K562 (cell line): ENCODE data around the gene BNIP5. TPM values are rescaled to one million over a fixed set of nuclear protein-coding genes. Genes with fewer than 3 reads are reported as not detected.

Source experiments
- ATAC-seq: fragments of 200-7000 bp; cut with Tn5 transposase; 3 replicates; pipeline ENCODE4 v1.9.1; 2020; ENCODE audit warnings: moderate library complexity
- BruUV-seq: library from RNA; stranded (reverse); fragments of 400-500 nt; replicated peaks from 2 replicates; lab custom pipeline; 2021; lab: Mats Ljungman, UMichigan
- CTCF ChIA-PET: fragments of 300-600 bp; formaldehyde crosslinking; extraction: SDS; loops from one replicate; lab custom pipeline; 2021; ENCODE audit warnings: low intra/inter-chr PET ratio; lab: Yijun Ruan, JAX
- POLR2A ChIA-PET: fragments of 300-600, 350-650 bp; sonication (Branson Sonifier 250); formaldehyde crosslinking; extraction: SDS; loops from one replicate; lab custom pipeline; 2021; ENCODE audit warnings: antibody characterized with exemption, inconsistent platforms; lab: Yijun Ruan, JAX
- DNase-seq, 4 experiments: peaks; one replicate each; pipeline versions ENCODE4 v3.0.0 to v3.0.0-alpha.2; 2011 to 2018; ENCODE audit warnings: low spot score in 3 of 4, mixed read lengths in 3 of 4; ENCODE audit errors: extremely low read depth in 1 of 4
- FAIRE-seq: peaks from 2 replicates; lab custom pipeline; 2011; peaks lifted over from hg19 to GRCh38; lab: Jason Lieb, UNC
- H2AFZ ChIP-seq: 2 replicates; pipeline ENCODE4 v1.6.0; 2011; ENCODE audit warnings: low read depth, low read length, control low read depth, inconsistent platforms
- H3K27ac ChIP-seq: fragments of 200-600 bp; 3 replicates; pipeline ENCODE4 v1.8.0; 2011; ENCODE audit warnings: low read depth, mild to moderate bottlenecking, control low read depth, inconsistent platforms, low read length, moderate library complexity, mixed read lengths; ENCODE audit errors: extremely low read depth
- H3K27me3 ChIP-seq, 2 experiments: fragments of 300-600 bp in 1 of 2; 2 replicates in 1 of 2; 3 replicates in 1 of 2; pipeline versions ENCODE4 v1.6.0 to v1.8.0; 2011; ENCODE audit warnings: inconsistent platforms in 2 of 2, low read length in 2 of 2, mild to moderate bottlenecking in 1 of 2, mixed read lengths in 1 of 2, moderate library complexity in 1 of 2; ENCODE audit not compliant: control insufficient read depth in 2 of 2, insufficient read depth in 2 of 2
- H3K36me3 ChIP-seq: fragments of 300-600 bp; 3 replicates; pipeline ENCODE4 v1.8.0; 2011; ENCODE audit warnings: mild to moderate bottlenecking, low read length, inconsistent platforms; ENCODE audit not compliant: control insufficient read depth, insufficient read depth
- H3K4me1 ChIP-seq, 2 experiments: fragments of 200-600 bp in 1 of 2; replicated peaks in 1 of 2; 2 replicates in 1 of 2; 3 replicates in 1 of 2; pipeline versions ENCODE4 v1.5.1 to v1.8.0; 2011; ENCODE audit warnings: inconsistent platforms in 2 of 2, low read length in 2 of 2, mild to moderate bottlenecking in 1 of 2, mixed read lengths in 1 of 2, moderate library complexity in 1 of 2; ENCODE audit not compliant: control insufficient read depth in 2 of 2, insufficient read depth in 2 of 2
- H3K4me2 ChIP-seq: 2 replicates; pipeline ENCODE4 v1.6.1; 2011; ENCODE audit warnings: low read length, control low read depth, inconsistent platforms, mixed read lengths; ENCODE audit not compliant: insufficient read depth
- H3K4me3 ChIP-seq: fragments of 200-600 bp; sonication (generic), shearing (Covaris generic); 2 replicates; pipeline ENCODE4 v1.5.1; 2016; ENCODE audit warnings: control low read depth, inconsistent platforms
- H3K79me2 ChIP-seq: fragments of 200-600 bp; 3 replicates; pipeline ENCODE4 v1.8.0; 2011; ENCODE audit warnings: low read length, inconsistent platforms; ENCODE audit not compliant: control insufficient read depth, insufficient read depth
- H3K9ac ChIP-seq, 2 experiments: 2 replicates each; pipeline versions ENCODE4 v1.6.0 to v1.6.1; 2011; ENCODE audit warnings: low read depth in 2 of 2, low read length in 2 of 2, control low read depth in 1 of 2, inconsistent platforms in 1 of 2, mild to moderate bottlenecking in 1 of 2, mixed read lengths in 1 of 2; ENCODE audit not compliant: insufficient read depth in 1 of 2
- H3K9me1 ChIP-seq: one replicate; pipeline ENCODE4 v1.6.0; 2011; ENCODE audit warnings: inconsistent platforms, mild to moderate bottlenecking, low read length, moderate library complexity; ENCODE audit not compliant: control insufficient read depth, insufficient read depth
- H3K9me3 ChIP-seq: replicated peaks from 2 replicates; pipeline ENCODE4 v1.5.1; 2011; ENCODE audit warnings: low read depth, low read length, inconsistent platforms; ENCODE audit not compliant: control insufficient read depth, insufficient read depth
- H4K20me1 ChIP-seq: replicated peaks from 2 replicates; pipeline ENCODE4 v1.6.1; 2011; ENCODE audit warnings: low read length, inconsistent platforms, mixed read lengths; ENCODE audit not compliant: control insufficient read depth, insufficient read depth
- CC2D1A ChIP-seq: fragments of 450-650 bp; IDR thresholded peaks from 2 replicates; pipeline ENCODE4 v1.6.1; 2017; ENCODE audit warnings: mild to moderate bottlenecking
- GABPA ChIP-seq: fragments of 200-800 bp; sonication (Bioruptor generic); conservative IDR thresholded peaks from 2 replicates; pipeline ENCODE4 v1.6.1; 2016; ENCODE audit warnings: low read depth, missing genetic modification characterization, missing compliant biosample characterization
- NONO ChIP-seq, 2 experiments: fragments of 200-400 bp in 1 of 2; fragments of 450-650 bp in 1 of 2; formaldehyde crosslinking in 1 of 2; IDR thresholded peaks; 2 replicates each; pipeline ENCODE4 v1.6.1; 2017; ENCODE audit warnings: low read depth in 2 of 2, mild to moderate bottlenecking in 2 of 2, moderate library complexity in 2 of 2, low read length in 1 of 2
- RNF2 ChIP-seq: sonication (generic); IDR thresholded peaks from 2 replicates; pipeline ENCODE4 v1.6.1; 2016
- ZNF23 ChIP-seq: fragments of 250-450 bp; sonication (Bioruptor Pico); IDR thresholded peaks from 2 replicates; pipeline ENCODE4 v1.4.0; 2020; ENCODE audit warnings: mild to moderate bottlenecking
- WGBS: fragments of 100-300 bp; shearing (Covaris generic); methylation state at CpG from one replicate; pipeline ENCODE4 v1.1.6; 2016; ENCODE audit warnings: low coverage, mixed read lengths; ENCODE audit not compliant: insufficient coverage; ENCODE audit errors: missing lambda C conversion rate; 5-methylcytosine and 5-hydroxymethylcytosine counted together
- in situ Hi-C: fragments of 300-500 bp; cut with MboI; formaldehyde crosslinking; loops from 4 replicates; pipeline ENCODE4 v1.15.0; 2018; ENCODE audit warnings: inconsistent platforms, mixed read lengths
- intact Hi-C: fragments of 100-400 bp; cut with micrococcal nuclease; formaldehyde crosslinking; loops from 2 replicates; pipeline ENCODE4 v1.14.2; 2022
- polyA plus RNA-seq, 8 experiments: library from polyadenylated mRNA; depleted of rRNA in 4 of 8; stranded (reverse) in 5 of 8; unstranded in 3 of 8; fragments of >200 nt; fragmentation: Nextera tagmentation in 2 of 8; fragmentation: Illumina TruSeq in 1 of 8; extraction: Ambion mirVana in 2 of 8; extraction: Trizol in 1 of 8; gene quantifications; 2 replicates each; pipeline versions ENCODE4 v1.2.1 to v1.2.3, GENCODE V29; 2011 to 2014; ENCODE audit warnings: inconsistent platforms in 1 of 8, missing spikeins in 1 of 8
- total RNA-seq, 7 experiments: library from RNA; depleted of rRNA in 6 of 7; stranded (reverse); fragments of >200 nt in 6 of 7; fragmentation: Illumina TruSeq in 2 of 7; extraction: Trizol in 2 of 7; gene quantifications; 2 replicates each; pipeline versions ENCODE4 v1.2.1 to v1.2.3, GENCODE V29; 2011 to 2021; ENCODE audit warnings: low replicate concordance in 1 of 7
- TF ChIP-seq, protein P1 (sequence below): IDR thresholded peaks from 2 replicates; pipeline ENCODE4 v1.6.1; 2011; ENCODE audit warnings: borderline replicate concordance, low read depth, mild to moderate bottlenecking, moderate library complexity, low read length; ENCODE audit not compliant: insufficient read depth, poor library complexity, severe bottlenecking
- TF ChIP-seq, protein P2 (sequence below), 2 experiments: fragments of 450-650 bp in 1 of 2; sonication (generic) in 1 of 2; formaldehyde crosslinking in 1 of 2; IDR thresholded peaks; 2 replicates each; pipeline versions ENCODE4 v1.7.1 to v1.9.0; 2016 to 2022; ENCODE audit warnings: inconsistent platforms in 1 of 2, mild to moderate bottlenecking in 1 of 2, missing genetic modification reagents in 1 of 2

BNIP5 gene
- total and polyA plus RNA-seq, 9 of the 15 experiments (the other 6 are each of a cell fraction or from before 2014, with no cell fraction given): not detected

DNA sequence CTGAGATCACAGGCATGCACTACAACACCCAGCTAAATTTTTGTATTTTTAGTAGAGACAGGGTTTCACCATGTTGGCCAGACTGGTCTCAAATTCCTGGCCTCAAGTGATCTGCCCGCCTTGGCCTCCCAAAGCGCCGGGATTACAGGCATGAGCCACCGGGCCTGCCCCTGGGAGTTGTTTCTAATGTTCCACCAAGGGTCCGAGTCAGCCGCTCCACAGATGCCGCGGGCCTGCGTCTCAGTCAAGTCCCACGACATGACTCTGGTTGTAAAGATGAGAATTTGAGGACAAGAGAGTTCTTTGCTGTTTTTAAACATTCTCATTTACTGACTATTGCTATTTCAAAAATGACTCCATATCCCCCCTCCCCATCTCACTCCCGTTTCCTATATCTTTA lies 30.8 kb downstream of the BNIP5 start:
- H3K36me3 ChIP-seq: no peaks in the 10 kb centered on the region
- in situ Hi-C loops: no loop called here
- WGBS: 11% methylated on average over 11 of the region's 11 CpGs
- no peaks in the 10 kb centered on the region for H3K4me1 ChIP-seq
- FAIRE-seq: no peak
- no peak overlapping the region for H3K4me2 ChIP-seq
- no peaks in the 10 kb centered on the region for H3K79me2 ChIP-seq
- no peak overlapping the region for H2AFZ ChIP-seq
- H3K4me3 ChIP-seq: no peak overlapping the region
- no peak for DNase-seq
- POLR2A ChIA-PET: interaction anchor here (0.7 to 2.0 kb wide), 2 partner anchors 17 to 1383 kb away, joined by 3 to 7 read pairs; no protein-coding TSS in a partner anchor
- H3K9me1 ChIP-seq: no peaks in the 10 kb centered on the region
- ATAC-seq: no peak
- peaks cover 6% of the 10 kb centered on the region; the same call in 1 of the 2 replicates for H4K20me1 ChIP-seq
- CTCF ChIA-PET: interaction anchor here (0.6 to 0.7 kb wide), 3 partner anchors 11 to 373 kb away, joined by 3 to 6 read pairs (median 4); partner anchors contain the start of gene CDKN1A
- intact Hi-C loops: no loop called here
- BruUV-seq: no TSS peak
- H3K9ac ChIP-seq: no peak overlapping the region
- peaks cover 39 to 75% of the 10 kb centered on the region in 2 experiments for H3K27me3 ChIP-seq
- H3K9me3 ChIP-seq: 0 out of 2 replicates have a peak, but pooled peaks cover 3% of the 10 kb centered on the region
- H3K27ac ChIP-seq: no peak overlapping the region
- TF ChIP-seq NONO (IDR thresholded peaks at IDR 0.05; ENCODE audit: low read depth in 2 of 2, low read length in 1 of 2) (no peak), ZNF23 (CRISPR knock-in tag) (no peak), CC2D1A (no peak), GABPA (no peak), RNF2 (no peak)
- TF ChIP-seq, protein P1, sequence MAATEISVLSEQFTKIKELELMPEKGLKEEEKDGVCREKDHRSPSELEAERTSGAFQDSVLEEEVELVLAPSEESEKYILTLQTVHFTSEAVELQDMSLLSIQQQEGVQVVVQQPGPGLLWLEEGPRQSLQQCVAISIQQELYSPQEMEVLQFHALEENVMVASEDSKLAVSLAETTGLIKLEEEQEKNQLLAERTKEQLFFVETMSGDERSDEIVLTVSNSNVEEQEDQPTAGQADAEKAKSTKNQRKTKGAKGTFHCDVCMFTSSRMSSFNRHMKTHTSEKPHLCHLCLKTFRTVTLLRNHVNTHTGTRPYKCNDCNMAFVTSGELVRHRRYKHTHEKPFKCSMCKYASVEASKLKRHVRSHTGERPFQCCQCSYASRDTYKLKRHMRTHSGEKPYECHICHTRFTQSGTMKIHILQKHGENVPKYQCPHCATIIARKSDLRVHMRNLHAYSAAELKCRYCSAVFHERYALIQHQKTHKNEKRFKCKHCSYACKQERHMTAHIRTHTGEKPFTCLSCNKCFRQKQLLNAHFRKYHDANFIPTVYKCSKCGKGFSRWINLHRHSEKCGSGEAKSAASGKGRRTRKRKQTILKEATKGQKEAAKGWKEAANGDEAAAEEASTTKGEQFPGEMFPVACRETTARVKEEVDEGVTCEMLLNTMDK: no peak
- TF ChIP-seq, protein P2, sequence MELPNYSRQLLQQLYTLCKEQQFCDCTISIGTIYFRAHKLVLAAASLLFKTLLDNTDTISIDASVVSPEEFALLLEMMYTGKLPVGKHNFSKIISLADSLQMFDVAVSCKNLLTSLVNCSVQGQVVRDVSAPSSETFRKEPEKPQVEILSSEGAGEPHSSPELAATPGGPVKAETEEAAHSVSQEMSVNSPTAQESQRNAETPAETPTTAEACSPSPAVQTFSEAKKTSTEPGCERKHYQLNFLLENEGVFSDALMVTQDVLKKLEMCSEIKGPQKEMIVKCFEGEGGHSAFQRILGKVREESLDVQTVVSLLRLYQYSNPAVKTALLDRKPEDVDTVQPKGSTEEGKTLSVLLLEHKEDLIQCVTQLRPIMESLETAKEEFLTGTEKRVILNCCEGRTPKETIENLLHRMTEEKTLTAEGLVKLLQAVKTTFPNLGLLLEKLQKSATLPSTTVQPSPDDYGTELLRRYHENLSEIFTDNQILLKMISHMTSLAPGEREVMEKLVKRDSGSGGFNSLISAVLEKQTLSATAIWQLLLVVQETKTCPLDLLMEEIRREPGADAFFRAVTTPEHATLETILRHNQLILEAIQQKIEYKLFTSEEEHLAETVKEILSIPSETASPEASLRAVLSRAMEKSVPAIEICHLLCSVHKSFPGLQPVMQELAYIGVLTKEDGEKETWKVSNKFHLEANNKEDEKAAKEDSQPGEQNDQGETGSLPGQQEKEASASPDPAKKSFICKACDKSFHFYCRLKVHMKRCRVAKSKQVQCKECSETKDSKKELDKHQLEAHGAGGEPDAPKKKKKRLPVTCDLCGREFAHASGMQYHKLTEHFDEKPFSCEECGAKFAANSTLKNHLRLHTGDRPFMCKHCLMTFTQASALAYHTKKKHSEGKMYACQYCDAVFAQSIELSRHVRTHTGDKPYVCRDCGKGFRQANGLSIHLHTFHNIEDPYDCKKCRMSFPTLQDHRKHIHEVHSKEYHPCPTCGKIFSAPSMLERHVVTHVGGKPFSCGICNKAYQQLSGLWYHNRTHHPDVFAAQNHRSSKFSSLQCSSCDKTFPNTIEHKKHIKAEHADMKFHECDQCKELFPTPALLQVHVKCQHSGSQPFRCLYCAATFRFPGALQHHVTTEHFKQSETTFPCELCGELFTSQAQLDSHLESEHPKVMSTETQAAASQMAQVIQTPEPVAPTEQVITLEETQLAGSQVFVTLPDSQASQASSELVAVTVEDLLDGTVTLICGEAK (IDR thresholded peaks at IDR 0.05): no peak
- TF ChIP-seq, protein P2 (CRISPR knock-in tag; IDR thresholded peaks at IDR 0.05): no peak
